ENCODE data around the gene STX10.
"Not testable (repeated sequence)": the region's sequence is repeated elsewhere in the genome, so short reads cannot be mapped to it uniquely, and the experiment has no call there.

STX10 gene

DNA sequence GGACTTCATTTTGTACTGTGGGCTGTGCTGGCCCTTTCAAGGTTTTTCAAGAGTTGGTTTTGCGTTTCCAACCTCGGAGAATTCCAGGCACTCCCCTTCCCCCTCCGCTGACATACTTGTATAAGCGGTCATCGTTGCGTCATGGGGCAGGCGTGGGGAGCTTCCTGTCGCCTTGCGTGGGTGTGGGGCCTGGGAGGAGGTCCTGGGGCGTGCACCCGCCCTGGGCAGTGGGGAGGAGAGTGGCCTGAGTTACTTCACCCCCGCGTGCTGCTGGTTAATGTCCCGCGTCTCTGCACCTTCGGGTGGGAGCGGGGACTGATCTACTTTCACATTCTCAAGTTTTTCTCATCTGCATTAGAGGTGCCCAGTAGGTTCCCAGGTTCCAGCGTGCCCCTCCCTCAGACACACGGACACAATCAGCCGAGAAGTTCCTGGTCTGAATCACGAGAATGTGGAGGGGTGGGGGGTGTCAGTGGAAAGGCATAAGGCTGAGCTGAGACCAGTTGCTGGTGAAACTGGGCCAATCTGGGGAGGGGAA, 4.1 kb upstream of the STX10 start:
- Histone ChIP-seq H3K36me3 (ENCODE audit: control insufficient read depth, insufficient read depth, low read length) (peaks cover 15% of the 10 kb centered on the region), H3K4me1 (ENCODE audit: control insufficient read depth, insufficient read depth, low read length, poor library complexity, severe bottlenecking) (peaks cover 16% of the 10 kb centered on the region)

DNA sequence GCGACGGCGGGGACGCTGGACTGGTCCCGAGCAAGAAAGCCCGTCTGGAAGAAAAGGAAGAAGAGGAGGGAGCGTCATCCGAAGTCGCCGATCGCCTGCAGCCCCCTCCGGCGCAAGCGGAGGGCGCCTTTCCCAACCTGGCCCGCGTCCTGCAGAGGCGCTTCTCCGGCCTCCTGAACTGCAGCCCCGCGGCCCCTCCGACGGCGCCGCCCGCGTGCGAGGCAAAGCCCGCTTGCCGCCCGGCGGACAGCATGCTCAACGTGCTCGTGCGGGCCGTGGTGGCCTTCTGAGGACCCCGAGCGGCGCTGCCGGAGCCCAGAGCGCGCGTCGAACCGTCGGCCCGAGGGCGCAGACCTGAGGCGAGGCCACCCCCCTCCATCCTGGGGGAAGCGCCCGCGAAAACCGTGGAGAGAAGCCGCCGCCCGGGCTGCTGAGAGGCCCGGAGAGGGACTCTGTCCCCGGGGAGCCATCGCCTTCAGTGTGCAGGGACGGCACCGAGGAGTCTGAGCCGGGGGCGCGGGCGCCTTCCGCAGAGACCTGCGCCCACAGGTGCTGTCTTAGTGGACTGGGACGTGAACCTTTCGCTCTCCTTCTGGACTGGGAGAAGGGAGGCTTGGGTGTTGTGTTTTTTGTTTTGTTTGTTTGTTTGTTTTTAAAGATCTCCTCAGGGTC, 3.5 kb upstream of the STX10 start:
- peaks cover 15% of the 10 kb centered on the region for H3K36me3 ChIP-seq (ENCODE audit: control insufficient read depth, insufficient read depth, low read length)
- no peak for DNase-seq
- H3K27me3 ChIP-seq (replicated peaks; ENCODE audit: control insufficient read depth, insufficient read depth, low read length, poor library complexity, severe bottlenecking) = no peaks in the 10 kb centered on the region
- H3K4me3 ChIP-seq (ENCODE audit: insufficient read depth, low read depth, low read length, poor library complexity, severe bottlenecking) = peak overlapping the region; percentile 97
- peak overlapping the region; percentile 94 for H3K27ac ChIP-seq (ENCODE audit: insufficient read depth, low read length, poor library complexity, severe bottlenecking)
- H3K4me1 ChIP-seq (ENCODE audit: control insufficient read depth, insufficient read depth, low read length, poor library complexity, severe bottlenecking) = peaks cover 16% of the 10 kb centered on the region
- H3K9me3 ChIP-seq (ENCODE audit: control insufficient read depth, low read length) = no peaks in the 10 kb centered on the region

More for the DNA sequence above, 4.1 kb upstream of the STX10 start:
- H3K27ac ChIP-seq (ENCODE audit: insufficient read depth, low read length, poor library complexity, severe bottlenecking) = peak overlapping the region; percentile 94
- DNase-seq = peak in 2 of 3 donors; percentile 32 to 60
- H3K9me3 ChIP-seq (ENCODE audit: control insufficient read depth, low read length) = no peaks in the 10 kb centered on the region
- H3K27me3 ChIP-seq (replicated peaks; ENCODE audit: control insufficient read depth, insufficient read depth, low read length, poor library complexity, severe bottlenecking) = no peaks in the 10 kb centered on the region
- peak overlapping the region; percentile 97 for H3K4me3 ChIP-seq (ENCODE audit: insufficient read depth, low read depth, low read length, poor library complexity, severe bottlenecking)

DNA sequence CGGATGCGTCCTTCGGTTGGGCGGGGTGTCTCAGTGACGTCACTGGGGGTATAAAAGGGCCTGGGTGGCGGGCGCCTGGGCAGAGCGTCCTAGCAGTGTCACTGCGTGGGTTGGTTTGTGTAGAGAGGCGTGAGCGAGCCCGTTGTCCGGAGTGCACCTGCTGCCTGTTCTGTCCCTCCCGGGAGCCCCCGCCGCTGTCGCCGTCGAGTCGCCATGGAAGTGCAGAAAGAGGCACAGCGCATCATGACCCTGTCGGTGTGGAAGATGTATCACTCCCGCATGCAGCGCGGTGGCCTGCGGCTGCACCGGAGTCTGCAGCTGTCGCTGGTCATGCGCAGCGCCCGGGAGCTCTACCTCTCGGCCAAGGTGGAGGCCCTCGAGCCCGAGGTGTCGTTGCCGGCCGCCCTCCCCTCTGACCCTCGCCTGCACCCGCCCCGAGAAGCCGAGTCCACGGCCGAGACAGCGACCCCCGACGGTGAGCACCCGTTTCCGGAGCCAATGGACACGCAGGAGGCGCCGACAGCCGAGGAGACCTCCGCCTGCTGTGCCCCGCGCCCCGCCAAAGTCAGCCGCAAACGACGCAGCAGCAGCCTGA, 2.9 kb upstream of the STX10 start:
- H3K4me3 ChIP-seq (ENCODE audit: insufficient read depth, low read depth, low read length, poor library complexity, severe bottlenecking) = peak overlapping the region; percentile 97
- no peaks in the 10 kb centered on the region for H3K27me3 ChIP-seq (replicated peaks; ENCODE audit: control insufficient read depth, insufficient read depth, low read length, poor library complexity, severe bottlenecking)
- peaks cover 12% of the 10 kb centered on the region for H3K4me1 ChIP-seq (ENCODE audit: control insufficient read depth, insufficient read depth, low read length, poor library complexity, severe bottlenecking)
- no peaks in the 10 kb centered on the region for H3K9me3 ChIP-seq (ENCODE audit: control insufficient read depth, low read length)
- DNase-seq = peak; percentile 92 to 97 (median 95)
- H3K36me3 ChIP-seq (ENCODE audit: control insufficient read depth, insufficient read depth, low read length) = peaks cover 15% of the 10 kb centered on the region
- peak overlapping the region; percentile 94 for H3K27ac ChIP-seq (ENCODE audit: insufficient read depth, low read length, poor library complexity, severe bottlenecking)

DNA sequence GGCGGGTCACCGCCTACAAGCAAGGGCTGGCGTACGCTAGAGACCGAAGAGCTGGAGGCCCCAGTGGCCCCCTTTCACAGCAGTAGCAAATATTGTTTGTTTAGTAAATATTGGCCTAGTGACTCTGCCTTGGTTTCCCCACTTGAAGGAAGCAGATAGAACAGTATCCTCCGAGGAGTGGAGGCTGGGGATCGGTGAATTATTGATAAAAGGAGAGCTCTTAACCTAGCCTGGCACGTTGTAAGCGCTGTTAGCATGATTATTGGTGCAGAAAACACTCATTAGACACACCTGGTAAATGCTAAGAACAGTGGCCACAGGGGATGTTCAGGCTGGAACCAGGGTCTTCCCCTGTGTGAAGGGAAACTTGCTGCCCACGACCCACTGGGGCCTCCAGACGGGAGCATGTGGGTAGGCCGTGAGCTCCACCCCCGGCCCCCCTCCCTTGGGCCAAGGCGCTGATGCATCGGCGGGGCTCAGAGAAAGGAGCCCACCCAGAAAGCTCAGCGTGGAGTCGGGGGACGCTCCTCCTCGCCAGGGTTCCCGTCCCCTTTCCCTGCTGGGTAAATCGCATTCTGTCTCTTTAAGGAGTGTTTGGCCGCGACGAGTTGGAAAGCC, 2.3 kb upstream of the STX10 start:
- Histone ChIP-seq H3K4me1 (ENCODE audit: control insufficient read depth, insufficient read depth, low read length, poor library complexity, severe bottlenecking) (peaks cover 11% of the 10 kb centered on the region), H3K27ac (ENCODE audit: insufficient read depth, low read length, poor library complexity, severe bottlenecking) (peak overlapping the region; percentile 94), H3K27me3 (replicated peaks; ENCODE audit: control insufficient read depth, insufficient read depth, low read length, poor library complexity, severe bottlenecking) (no peaks in the 10 kb centered on the region), H3K36me3 (ENCODE audit: control insufficient read depth, insufficient read depth, low read length) (peaks cover 15% of the 10 kb centered on the region), H3K4me3 (ENCODE audit: insufficient read depth, low read depth, low read length, poor library complexity, severe bottlenecking) (peak overlapping the region; percentile 97), H3K9me3 (ENCODE audit: control insufficient read depth, low read length) (no peaks in the 10 kb centered on the region)
- no peak for DNase-seq

DNA sequence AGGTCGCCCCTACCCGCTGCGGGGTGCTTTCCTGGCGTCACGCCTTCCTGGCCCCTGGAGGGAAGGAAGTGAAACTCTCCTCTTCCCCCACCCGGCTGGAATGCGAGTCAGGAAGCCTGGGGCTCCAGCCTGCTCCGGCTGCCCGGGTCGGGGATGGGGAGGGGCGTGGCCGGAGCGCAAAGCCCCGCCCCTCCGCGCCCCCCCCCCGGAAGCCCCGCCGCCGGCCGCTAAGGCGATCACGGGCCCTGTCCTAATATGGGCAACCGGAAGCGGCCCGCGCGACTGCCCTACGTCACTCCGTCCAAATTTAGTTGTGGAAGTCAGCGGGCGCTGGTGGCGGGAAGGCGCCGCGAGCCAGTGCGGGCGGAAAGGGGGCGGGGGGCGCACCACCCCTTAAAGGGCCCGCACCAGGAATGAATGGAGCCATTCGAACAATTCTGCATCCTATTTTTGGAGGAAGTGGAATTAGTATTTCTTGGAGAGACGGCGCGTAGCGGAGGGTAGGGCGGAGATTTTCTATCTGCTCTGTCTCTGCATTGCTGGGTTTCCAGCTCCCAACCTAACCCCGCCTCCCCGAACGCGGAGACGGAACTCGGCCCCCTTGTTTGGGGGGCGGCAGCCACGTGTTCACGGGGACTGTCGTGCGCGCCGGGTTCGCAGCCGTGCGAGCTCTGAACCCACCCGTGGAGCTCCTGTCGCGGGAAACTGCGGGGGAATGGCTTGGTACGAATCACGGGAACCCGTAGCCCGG, 1.6 kb upstream of the STX10 start:
- H3K4me1 ChIP-seq (ENCODE audit: control insufficient read depth, insufficient read depth, low read length, poor library complexity, severe bottlenecking) = peaks cover 8% of the 10 kb centered on the region
- DNase-seq = peak; percentile 94 to 95 (median 94)
- H3K4me3 ChIP-seq (ENCODE audit: insufficient read depth, low read depth, low read length, poor library complexity, severe bottlenecking) = peak overlapping the region; percentile 97
- H3K27me3 ChIP-seq (replicated peaks; ENCODE audit: control insufficient read depth, insufficient read depth, low read length, poor library complexity, severe bottlenecking) = no peaks in the 10 kb centered on the region
- H3K9me3 ChIP-seq (ENCODE audit: control insufficient read depth, low read length) = no peaks in the 10 kb centered on the region
- H3K27ac ChIP-seq (ENCODE audit: insufficient read depth, low read length, poor library complexity, severe bottlenecking) = peak overlapping the region; percentile 94
- H3K36me3 ChIP-seq (ENCODE audit: control insufficient read depth, insufficient read depth, low read length) = peaks cover 15% of the 10 kb centered on the region

DNA sequence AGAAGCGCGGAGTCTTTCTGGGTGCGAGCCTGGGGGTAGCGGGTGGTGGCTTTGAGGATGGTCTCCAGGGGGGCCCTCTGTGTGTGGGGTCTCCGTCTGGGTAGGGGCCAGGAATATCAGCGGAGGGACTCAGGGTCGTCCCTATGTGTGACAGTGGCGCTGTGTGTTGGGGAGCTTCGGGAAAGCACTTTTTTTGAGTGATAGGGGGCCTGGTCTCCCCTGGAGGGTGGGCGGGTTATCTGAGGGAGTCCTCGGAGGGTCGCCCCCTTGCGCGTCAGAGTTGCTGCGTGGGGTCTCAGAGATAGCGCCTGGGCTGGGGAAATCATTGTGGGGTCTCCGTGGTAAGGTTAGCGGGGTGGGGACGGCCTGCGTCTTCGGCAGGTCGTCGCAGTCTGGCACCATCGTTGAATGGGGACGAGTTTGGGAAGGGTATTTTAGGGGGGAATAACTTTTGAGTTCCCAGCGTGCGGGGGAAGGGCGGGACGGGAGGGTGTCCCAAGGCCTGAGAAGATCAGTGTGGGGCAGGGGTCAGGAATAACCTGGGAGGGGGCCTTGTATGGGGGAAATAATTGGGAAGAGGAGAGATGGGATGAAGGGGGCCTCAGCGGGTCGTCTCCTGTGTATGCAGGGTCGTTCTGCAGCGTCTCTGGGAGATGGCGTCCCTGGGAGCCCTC, 893 bp upstream of the STX10 start:
- H3K9me3 ChIP-seq (ENCODE audit: control insufficient read depth, low read length) = no peaks in the 10 kb centered on the region
- H3K4me1 ChIP-seq (ENCODE audit: control insufficient read depth, insufficient read depth, low read length, poor library complexity, severe bottlenecking) = peaks cover 2% of the 10 kb centered on the region
- peak overlapping the region; percentile 94 for H3K27ac ChIP-seq (ENCODE audit: insufficient read depth, low read length, poor library complexity, severe bottlenecking)
- DNase-seq = no peak
- H3K36me3 ChIP-seq (ENCODE audit: control insufficient read depth, insufficient read depth, low read length) = peaks cover 15% of the 10 kb centered on the region
- H3K27me3 ChIP-seq (replicated peaks; ENCODE audit: control insufficient read depth, insufficient read depth, low read length, poor library complexity, severe bottlenecking) = no peaks in the 10 kb centered on the region
- peak overlapping the region; percentile 97 for H3K4me3 ChIP-seq (ENCODE audit: insufficient read depth, low read depth, low read length, poor library complexity, severe bottlenecking)

DNA sequence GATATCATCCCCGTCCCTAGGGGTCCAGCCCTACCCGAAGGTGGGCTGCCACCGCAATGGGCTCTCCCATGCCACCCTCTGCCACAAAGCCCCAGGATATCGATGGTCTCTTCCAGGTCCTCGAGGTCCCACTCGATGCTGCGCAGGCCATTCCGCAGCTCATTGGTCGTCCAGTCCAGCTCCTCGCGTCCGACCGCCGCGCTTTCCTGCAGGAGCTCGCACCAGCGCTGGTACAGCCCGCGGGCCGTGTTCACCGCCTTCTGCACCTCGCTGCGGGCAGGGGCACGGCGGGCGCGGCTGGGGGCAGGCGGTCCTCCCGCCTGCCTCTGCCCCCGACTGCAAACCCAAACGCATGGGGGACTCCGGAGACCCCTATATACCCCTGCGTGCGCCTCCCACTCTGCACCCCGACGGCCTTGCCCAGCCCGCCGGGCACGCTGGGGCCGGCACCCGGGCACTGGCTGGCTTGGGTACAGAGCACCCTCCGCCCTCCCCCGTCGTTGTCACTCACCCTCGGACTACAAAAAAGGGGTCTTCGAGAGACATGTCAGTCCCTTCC, 468 bp downstream of the STX10 start:
- Histone ChIP-seq H3K27me3 (replicated peaks; ENCODE audit: control insufficient read depth, insufficient read depth, low read length, poor library complexity, severe bottlenecking) (no peaks in the 10 kb centered on the region), H3K4me1 (ENCODE audit: control insufficient read depth, insufficient read depth, low read length, poor library complexity, severe bottlenecking) (no peaks in the 10 kb centered on the region), H3K4me3 (ENCODE audit: insufficient read depth, low read depth, low read length, poor library complexity, severe bottlenecking) (peak overlapping the region; percentile 97), H3K27ac (ENCODE audit: insufficient read depth, low read length, poor library complexity, severe bottlenecking) (peak overlapping the region; percentile 94), H3K36me3 (ENCODE audit: control insufficient read depth, insufficient read depth, low read length) (peaks cover 16% of the 10 kb centered on the region), H3K9me3 (ENCODE audit: control insufficient read depth, low read length) (no peaks in the 10 kb centered on the region)
- DNase-seq = no peak

DNA sequence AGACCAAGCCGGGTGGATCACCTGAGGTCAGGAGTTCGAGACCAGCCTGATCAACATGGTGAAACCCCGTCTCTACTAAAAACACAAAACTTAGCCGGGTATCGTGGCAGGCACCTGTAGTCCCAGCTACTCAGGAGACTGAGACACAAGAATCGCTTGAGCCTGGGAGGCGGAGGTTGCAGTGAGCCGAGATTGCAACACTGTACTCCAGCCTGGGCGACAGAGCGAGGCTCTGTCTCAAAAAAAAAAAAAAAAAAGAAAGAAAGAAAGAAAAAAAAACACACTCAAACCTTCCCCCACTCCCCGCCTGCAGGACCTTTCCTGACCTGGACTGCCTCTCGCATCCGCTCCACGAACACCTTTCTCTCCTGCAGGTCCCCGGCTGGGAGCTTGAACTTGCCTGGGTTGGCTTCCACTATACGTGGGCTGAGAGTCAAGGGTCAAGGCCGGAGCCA, 975 bp downstream of the STX10 start:
- H3K27me3 ChIP-seq (replicated peaks; ENCODE audit: control insufficient read depth, insufficient read depth, low read length, poor library complexity, severe bottlenecking); H3K9me3 ChIP-seq (ENCODE audit: control insufficient read depth, low read length); DNase-seq; H3K27ac ChIP-seq (ENCODE audit: insufficient read depth, low read length, poor library complexity, severe bottlenecking); H3K4me1 ChIP-seq (ENCODE audit: control insufficient read depth, insufficient read depth, low read length, poor library complexity, severe bottlenecking): not testable (repeated sequence)
- H3K4me3 ChIP-seq (ENCODE audit: insufficient read depth, low read depth, low read length, poor library complexity, severe bottlenecking) = peak overlapping the region; percentile 97
- peaks cover 19% of the 10 kb centered on the region for H3K36me3 ChIP-seq (ENCODE audit: control insufficient read depth, insufficient read depth, low read length)
